ENCODE measurements around the gene CAPN6.

Gene CAPN6, protein sequence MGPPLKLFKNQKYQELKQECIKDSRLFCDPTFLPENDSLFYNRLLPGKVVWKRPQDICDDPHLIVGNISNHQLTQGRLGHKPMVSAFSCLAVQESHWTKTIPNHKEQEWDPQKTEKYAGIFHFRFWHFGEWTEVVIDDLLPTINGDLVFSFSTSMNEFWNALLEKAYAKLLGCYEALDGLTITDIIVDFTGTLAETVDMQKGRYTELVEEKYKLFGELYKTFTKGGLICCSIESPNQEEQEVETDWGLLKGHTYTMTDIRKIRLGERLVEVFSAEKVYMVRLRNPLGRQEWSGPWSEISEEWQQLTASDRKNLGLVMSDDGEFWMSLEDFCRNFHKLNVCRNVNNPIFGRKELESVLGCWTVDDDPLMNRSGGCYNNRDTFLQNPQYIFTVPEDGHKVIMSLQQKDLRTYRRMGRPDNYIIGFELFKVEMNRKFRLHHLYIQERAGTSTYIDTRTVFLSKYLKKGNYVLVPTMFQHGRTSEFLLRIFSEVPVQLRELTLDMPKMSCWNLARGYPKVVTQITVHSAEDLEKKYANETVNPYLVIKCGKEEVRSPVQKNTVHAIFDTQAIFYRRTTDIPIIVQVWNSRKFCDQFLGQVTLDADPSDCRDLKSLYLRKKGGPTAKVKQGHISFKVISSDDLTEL

DNA sequence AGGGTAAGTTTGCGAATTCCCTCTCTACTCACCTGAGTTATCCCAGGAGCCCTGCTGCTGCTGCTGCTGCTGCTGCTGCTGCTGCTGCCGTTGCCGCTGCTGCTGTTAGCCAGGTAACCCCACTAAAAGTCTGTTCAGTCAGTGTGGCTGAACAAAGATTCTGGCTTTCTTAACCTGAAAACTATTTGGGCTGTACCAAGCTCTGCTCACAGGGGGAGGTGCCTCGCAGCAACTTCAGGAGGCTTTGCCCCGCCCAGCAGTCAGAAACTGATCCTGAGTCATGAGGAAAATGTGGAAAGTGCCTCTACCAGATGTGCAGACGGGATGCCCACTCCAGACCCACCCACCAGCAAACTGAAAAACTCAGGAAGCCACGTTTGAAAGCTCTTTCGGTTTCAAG is at the start of gene CAPN6:
TSS of gene CAPN6 (minus strand) at position 145 of the 400 bp plus-strand sequence. CDS start 6,547 bp downstream, outside the sequence.
- no peak for DNase-seq

DNA sequence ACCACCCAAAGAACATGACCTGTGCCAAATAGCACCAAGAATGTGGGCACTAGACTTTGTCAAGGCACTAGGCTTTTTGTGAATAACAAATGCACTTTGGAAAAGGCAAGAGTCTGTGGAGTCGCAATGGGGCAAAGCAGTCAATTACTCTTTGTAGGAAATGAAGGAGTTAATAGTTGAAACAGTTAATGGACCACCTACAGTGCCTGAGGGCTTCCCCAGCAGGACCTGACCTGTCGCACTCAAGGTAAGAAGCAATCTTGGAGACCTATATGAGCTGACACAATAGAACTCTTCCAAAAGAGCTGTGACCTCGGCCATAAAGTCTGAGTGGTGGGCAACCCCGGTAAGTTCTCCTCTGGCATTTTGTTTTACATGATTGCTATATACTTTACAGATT is 49.2 kb upstream of the CAPN6 start:
- DNase-seq = no peak

DNA sequence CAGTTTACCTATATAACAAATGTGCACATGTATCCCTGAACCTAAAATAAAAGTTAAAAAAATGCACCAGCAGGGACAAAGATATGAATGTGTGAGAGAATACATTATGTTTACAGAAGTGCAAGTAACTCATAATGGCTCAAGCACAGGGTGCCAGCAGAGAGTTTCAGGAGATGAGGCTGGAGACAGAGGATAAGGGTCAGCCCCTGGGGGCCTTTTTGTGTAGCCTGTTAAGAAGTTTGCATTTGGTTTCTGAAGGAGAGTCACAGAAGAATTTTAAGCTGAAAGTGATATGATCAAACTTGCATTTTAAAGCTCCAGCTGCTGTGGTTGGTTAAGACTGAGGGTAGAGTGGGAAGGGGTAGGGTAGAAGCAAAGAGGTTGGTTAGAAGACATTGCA is 48.6 kb upstream of the CAPN6 start:
- DNase-seq = no peak

DNA sequence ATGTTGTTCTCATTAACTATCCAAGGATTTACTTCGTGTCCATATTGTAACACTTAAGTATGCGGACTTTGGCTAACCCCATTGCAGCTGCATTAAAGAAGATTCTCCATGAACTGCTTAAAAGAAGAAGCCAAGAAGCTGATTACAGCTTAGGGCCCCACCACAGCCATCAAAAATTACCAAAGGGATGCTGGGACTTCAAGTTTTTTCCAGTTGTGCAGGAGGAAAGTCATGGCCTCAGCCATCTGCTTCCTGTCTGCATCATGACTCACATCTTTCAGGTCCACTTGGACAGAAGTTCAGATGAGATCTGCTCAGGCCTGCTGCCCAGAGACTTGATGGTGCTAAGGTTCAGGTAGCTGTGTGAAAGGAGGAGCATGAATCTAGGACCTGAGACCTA is 38.8 kb upstream of the CAPN6 start:
- DNase-seq = no peak

DNA sequence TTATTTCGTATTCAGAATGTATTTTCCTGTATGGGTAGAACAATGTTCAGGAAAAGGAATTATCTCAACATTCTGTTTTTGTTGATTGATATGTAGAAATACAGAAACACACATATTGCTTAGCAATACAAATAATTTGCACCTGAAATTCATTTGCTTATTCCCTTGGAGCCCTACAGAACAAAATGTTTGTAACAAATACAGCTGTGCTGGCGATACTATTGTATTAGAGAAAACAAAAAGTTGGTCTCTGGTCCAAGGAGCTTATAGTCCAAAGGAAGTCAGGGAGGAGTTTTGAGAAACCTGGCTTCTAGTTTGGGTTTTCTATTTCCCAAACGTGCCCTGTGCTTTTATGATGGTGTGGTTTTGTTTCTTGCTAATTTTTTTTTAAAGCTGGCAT is 37.8 kb upstream of the CAPN6 start:
- DNase-seq = no peak

DNA sequence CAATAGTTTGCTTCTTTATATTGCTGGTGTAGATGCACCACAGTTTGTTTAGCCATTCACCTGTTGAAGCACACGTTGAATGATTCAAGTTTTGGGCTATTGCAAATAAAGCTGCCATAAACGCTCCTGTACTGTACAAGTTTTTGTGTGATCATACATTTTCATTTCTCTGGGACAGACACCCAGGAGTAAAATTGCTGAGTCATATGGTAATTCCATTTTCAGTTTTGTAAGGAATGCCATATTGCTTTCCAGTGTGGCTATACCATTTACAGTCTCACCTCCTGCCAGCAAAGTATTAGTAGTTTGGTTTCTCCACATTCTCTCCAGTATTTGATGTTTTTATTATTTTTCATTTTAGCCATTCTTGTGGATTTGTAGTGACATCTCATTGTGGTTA is 32.0 kb upstream of the CAPN6 start:
- DNase-seq = no peak

DNA sequence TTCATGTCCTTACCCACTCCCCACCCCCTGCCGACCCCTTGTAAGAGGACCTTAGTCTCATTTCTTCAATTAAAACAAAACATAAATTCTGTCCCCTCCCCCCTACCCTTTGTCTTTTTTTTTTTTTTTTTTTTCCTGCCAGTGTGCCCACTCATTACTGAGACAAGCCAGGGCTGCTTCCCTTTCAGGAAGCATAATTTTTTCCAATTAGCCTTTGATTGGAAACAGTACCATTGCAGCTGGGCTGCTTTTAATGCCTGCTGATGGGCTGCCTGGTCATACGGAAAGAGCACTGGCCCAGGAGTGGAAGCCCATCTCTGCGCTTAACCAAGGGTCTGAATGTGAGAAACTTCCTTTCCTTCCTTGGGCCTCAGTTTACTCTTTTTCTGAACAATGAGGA is 18.6 kb upstream of the CAPN6 start:
- no peak for DNase-seq

DNA sequence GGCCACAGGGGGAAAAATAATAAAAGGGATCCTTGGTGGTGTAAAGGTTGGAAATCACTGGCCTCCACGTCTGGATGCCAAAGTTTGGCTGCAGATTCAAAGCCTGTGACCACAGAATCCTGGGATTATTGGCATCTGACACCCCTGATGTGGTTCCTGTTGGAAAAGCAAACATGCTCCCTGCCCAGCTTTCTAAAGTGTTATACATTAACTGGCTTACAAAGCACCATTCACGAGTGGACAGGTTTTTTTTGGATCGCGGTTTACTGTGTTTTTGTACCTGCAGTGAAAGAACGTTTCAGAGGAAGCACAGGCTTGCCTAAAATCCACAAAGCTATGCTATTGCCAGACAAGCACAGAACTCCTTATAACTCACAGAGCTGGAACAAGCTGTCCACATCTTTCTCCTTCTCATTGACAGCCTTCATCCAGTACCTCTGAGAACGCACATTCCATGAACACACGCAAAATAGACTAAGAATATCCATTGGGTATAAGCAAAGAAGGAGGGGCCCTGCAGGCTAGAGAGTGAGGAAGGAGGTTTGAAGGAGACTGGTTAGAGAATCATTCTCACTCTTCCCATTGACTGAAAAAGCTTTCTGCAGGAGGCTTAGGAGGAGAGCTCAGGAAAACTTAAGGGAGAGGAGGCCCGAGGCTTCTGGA is 14.5 kb upstream of the CAPN6 start:
- no peak for DNase-seq

DNA sequence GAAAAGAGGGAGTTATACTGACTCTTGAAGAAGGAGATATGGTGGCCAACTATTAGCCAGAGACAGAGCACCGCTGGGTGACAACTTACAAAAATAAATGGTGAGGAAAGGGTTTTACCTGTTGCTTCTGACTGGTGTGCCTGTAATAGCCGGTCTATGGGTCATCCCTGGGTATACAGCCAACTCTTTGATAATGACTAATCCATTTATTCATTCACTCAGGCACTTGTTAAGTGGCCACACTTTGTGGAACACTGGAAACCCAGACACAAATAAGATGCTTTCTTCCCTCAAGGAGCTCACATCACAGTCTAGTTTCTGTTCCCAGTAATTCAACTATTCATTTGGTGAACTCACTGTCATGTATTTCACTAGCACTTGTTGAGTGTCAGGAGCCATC is 13.2 kb upstream of the CAPN6 start:
- DNase-seq = no peak

DNA sequence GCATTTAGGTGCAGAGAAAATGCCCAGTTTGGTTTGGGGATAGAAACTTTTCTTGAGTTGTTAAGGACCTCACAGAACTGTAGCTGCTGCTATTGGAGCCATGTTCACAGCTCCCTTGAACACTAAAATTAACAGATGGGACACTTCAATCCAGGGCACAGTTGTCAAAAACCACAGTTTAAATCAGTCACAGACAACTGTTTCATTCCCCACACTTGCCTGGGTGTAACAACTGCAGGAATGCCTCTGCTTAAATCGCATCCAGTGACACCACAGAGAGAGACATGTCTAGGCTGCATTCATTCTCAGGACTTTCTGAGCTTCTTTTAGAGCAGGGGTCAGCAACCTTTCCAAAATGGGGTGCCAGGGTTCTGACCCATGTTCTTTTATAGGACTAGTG is 12.7 kb upstream of the CAPN6 start:
- no peak for DNase-seq

DNA sequence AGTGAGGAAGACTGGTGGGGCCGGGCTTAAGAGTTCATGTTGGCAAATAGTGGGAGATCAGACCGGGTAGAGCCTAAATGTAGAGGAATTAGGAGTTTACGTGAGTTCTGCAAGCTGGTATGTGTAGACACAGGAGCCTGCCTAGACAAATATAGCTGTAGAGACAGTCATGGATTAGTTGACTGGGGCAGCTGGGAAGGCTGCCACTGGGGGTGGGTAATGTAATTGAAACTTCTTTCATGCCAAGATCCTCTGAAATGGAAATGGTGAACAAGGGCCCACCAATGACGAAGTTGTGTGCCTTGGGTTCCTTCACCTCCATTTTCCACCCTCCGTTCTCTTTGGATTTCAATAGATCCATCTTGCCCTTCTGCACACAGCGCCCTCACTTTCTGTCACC is 11.9 kb upstream of the CAPN6 start:
- DNase-seq = no peak

DNA sequence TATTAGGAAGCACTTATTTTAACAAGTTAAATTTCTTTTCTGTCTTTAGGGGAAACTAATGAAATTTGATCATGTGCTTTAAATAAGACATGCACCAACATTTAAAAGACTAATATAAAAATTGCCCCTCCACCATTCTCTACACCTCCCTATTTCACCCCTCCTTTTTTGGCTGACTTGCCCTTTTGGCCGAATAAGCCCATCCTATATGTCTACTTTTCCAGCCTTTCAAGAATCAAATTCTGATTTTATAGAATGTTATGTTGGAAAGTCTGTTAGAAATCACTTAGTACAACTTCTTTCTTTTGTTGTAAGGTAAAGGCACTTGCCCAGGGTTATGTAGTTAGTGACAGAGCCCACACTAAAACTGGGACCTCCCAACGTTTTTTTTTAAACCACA is 1.8 kb downstream of the CAPN6 start:
- DNase-seq = no peak

DNA sequence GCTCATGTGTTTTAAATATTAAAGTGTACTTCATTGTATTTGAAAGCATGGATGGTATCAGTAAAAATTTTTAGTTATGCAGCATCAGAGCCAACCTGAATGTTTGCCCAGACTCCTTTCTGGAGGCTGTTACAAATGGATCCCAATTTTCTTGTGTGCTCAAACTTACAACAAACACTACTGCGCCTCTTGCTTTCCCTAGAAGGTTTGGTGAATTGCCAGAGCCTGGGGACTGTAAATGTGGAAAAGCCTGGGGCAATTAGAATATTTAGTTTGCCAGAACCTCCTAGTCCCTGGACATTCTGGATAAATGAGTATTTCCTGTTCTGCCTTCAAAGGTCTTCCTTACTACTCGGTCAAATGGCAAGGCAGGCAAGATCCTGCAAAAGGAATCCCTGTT is 4.8 kb downstream of the CAPN6 start:
- DNase-seq = no peak

DNA sequence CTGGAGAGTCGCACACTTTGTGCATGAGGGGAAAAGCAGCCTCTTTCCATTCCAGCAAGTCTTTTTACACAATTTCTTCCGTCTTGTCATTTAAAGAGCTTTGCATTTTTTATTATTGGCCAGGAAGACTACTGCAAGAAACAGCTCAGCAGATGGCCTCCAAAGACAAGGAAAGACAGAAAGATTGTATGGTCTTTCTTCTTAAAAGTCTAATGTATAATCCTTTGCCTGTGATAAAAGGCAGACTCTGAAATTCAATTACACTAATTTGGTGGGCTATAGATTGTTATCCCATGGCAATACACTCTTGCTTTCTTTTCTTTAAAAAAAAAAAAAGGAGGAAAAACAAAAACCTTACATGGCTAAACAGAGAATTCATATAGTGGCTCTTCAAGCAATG is 5.9 kb downstream of the CAPN6 start:
- no peak for DNase-seq

DNA sequence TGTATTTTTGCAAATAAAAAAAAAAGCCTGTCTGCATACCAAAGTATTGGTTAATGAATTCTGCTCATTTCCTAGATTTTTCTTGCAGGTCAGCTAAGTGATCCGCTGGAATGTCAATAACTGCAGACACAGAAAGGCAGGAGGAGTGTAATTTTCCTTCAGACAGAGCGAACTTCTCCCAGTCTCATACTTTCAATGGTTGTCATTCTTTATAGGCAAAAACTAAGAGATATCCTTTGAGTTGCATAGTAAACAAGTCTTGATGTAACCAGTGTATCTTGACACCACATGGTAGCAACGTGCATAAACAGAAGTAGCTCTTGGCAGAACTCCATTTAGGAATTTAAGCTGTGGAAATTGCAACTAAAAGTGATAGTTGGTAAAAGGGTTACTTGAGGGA is 8.2 kb downstream of the CAPN6 start:
- no peak for DNase-seq

DNA sequence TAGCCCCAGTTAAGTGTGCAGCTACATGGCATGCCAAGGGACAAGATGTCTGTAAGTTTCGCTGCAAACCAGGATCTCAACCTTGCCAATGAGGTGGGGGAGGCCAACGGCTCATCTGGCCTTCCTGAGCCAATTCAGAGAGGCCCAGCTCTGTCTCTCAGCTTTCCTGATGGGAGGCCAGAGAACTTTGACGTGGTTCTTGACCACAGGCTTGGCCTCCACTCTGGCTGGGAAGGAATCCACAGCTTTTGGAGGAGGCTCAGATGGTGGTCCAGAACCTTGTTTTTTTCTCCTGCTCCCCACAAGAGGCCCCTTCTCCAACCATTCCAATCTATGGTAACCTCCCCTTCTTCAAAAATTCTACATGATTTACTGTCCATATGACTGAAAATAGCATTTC is 9.8 kb downstream of the CAPN6 start:
- no peak for DNase-seq

DNA sequence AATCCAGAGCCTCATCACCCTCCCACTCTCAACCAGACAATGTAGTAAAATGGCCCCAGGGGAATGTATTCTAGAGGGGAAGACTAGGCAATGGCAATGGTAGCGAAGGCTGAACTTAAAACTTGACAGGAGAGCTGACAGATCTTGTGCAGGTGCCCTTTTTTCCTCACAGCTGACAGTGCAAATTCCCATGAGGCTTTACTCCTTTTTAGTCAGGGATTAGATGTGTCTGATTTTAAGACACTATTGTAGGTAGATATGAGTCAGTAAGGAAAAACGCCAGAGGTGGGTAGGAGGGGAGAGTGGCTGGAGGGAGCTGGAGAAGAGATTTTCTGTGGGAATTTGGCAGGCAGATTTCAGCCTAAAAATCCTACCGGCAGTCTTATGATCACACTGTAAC is 10.7 kb downstream of the CAPN6 start:
- DNase-seq = no peak

DNA sequence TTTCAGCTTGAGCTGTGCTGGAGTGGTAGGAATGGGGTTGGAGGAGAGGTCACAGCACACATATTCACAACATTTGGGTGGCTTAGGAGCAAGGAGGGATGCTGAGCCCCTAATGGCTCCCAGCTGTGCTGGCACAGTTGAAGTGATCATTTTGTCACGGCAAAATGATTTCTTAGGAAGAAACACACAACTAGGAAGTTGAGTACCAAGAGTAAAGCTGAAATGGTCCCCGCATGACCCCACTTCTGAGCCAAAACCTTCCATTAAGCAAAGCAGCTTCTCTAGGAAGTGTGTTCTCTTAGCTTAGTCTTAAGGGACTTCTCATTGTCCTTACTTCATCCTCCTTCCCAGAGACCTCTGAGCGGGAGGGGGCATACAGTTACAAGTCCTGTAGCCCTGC is 12.6 kb downstream of the CAPN6 start:
- DNase-seq = no peak

DNA sequence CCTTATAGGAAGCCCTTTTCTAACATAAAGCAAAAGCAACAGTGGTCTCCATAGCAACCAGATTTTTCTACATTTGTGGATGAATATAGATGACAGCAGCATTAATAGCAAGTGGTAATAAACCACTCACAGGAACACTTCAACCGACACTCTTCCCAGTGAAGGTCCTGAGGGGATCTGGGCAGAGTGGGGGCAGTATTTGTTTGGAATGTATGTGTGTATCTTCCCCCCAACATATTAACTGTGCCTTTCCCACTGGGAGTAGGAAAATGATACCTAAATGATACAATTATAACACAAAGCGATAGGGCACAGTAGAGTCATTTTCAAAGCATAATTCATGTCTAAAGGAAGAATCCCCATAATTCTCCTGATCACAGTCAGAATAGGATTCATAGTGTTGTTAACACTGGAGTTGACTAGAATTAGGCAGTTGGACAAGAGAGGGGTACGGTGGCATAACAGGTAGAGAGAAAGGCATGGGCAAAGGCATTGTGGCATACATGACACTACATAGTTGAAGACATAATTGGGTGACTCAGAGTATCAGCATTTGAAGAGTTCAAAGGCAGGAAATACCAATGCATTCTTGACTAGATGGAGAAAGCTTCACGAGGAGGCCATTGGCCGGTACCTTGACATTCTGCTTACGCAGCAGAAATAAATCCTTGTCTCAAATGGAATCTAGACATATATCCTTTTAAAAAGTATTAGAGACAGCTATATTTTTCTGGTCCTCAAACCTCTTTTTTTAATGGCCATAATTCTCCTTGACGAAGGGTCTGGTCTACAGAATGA is 15.2 kb downstream of the CAPN6 start:
- DNase-seq = no peak

DNA sequence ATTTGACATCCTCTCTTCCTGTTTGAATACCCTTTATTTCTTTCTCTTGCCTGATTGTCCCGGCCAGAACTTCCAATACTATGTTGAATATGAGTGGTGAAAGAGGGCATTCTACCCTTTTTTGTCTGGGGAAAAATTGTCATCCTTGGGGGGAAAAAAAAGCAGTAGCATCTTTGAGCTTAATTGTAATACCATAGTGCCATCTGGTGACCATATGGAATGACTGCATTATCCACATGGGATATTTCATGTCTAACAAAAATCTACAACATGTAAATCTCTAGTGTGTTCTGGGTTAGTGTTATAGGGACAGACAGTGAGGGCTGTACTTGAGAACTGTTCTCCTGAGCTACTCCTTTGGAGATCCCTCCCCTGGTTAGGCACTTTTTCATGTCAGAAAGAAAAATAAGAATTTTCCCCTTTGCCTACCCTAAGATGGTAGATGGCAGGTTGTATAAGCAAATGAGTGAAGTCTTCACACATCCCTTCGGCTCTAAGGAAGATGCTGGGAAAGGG is 26.0 kb downstream of the CAPN6 start:
- DNase-seq = no peak

DNA sequence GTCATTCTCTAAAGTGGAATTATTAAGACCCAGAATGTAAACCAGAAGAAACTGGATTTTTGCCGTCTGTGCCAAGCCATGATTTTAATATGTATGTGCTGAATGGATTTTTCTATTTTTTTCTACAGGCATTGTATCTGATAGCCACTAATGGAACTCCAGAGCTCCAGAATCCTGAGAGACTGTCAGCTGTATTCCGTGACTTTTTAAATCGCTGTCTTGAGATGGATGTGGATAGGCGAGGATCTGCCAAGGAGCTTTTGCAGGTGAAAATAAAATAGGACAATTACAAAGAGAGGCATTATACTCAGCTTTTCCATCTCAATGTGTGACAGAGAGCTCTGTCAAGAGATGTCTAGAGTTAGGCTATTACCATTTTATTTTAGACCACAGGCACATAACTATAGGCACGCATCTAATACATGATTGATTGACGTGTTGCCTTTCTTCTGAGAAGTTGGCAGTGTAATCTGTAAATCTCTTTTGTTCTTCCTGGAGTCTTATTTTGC is 53.9 kb downstream of the CAPN6 start:
- no peak for DNase-seq

DNA sequence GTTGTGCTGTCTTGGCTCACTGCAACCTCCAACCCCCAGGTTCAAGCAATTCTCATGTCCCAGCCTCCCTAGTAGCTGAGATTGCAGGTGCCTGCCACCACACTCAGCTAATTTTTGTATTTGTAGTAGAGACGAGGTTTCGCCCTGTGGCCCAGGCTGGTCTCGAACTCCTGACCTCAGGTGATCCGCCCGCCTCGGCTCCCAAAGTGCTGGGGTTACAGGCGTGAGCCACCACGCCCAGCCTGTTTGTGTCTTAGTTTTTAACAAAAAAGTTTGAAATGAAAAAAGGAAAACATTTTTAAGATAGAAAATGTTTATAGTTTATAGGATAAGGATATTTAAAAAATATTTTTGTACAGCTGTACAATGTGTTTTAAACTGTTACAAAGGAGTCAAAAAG is 62.4 kb downstream of the CAPN6 start:
- no peak for DNase-seq

DNA sequence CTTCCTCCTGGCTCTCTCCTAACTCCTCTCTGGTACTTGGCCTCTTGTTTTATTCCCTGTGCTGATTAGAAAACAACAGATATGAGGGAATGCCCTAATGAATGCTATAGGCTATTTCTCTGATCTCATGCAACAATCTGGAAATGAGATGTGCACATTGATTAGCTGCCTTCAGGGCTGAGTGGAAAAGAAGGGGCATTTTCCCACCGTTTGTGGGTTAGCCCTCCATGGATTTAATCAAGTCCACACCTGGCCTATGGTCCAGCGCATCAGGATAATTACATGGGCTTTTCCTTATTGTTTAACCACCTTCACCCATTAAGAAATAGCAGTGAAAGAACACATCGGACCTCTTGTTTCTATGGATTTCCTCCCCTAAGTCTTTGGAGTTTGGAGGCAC is 70.0 kb downstream of the CAPN6 start:
- DNase-seq = no peak
